Dedifferentiated amniotic fluid mesenchymal stem cell (primary cell): Measurements from ENCODE around the gene GPD2.
"Not testable (repeated sequence)": the region's sequence is repeated elsewhere in the genome, so short reads cannot be mapped to it uniquely, and the experiment has no call there.

Source experiments
- DNase-seq: peaks from one replicate; pipeline ENCODE4 v3.0.0-alpha.2; 2016; ENCODE audit errors: extremely low spot score

The GPD2 gene

GRCh38 chr2:156476021-156476849, 40.1 kb downstream of the GPD2 start:
- no peak for DNase-seq

GRCh38 chr2:156476850-156477206, 40.6 kb downstream of the GPD2 start:
- peak; percentile 43 for DNase-seq

- no peak for DNase-seq
Observed at GRCh38 chr2:156480376-156480775, 44.2 kb downstream of the GPD2 start.

- no peak for DNase-seq
Observed at GRCh38 chr2:156481312-156481711, 45.1 kb downstream of the GPD2 start.

- DNase-seq = peak; percentile 17
Observed at GRCh38 chr2:156483741-156484173, 47.6 kb downstream of the GPD2 start.

- DNase-seq = no peak
Observed at GRCh38 chr2:156486147-156486546, 50.0 kb downstream of the GPD2 start.

- DNase-seq = no peak
Observed at GRCh38 chr2:156486614-156487013, 50.4 kb downstream of the GPD2 start.

GRCh38 chr2:156489195-156489594, 53.0 kb downstream of the GPD2 start:
- DNase-seq = no peak

GRCh38 chr2:156489750-156490465, 53.7 kb downstream of the GPD2 start:
- no peak for DNase-seq

- DNase-seq = no peak
Observed at GRCh38 chr2:156490466-156490840, 54.3 kb downstream of the GPD2 start.

- DNase-seq = no peak
Observed at GRCh38 chr2:156491176-156491575, 55.0 kb downstream of the GPD2 start.

- DNase-seq = no peak
Observed at GRCh38 chr2:156492979-156493378, 56.8 kb downstream of the GPD2 start.

GRCh38 chr2:156495998-156496397, 59.8 kb downstream of the GPD2 start:
- not testable (repeated sequence) for DNase-seq

GRCh38 chr2:156505696-156506095, 69.5 kb downstream of the GPD2 start:
- DNase-seq = no peak

- DNase-seq = no peak
Observed at GRCh38 chr2:156511122-156511521, 74.9 kb downstream of the GPD2 start.

GRCh38 chr2:156511803-156512202, 75.6 kb downstream of the GPD2 start:
- DNase-seq = no peak

- peak; percentile 16 for DNase-seq
Observed at GRCh38 chr2:156512451-156512850, 76.3 kb downstream of the GPD2 start.

- DNase-seq = no peak
Observed at GRCh38 chr2:156513219-156513618, 77.0 kb downstream of the GPD2 start.

GRCh38 chr2:156517419-156517818, 81.2 kb downstream of the GPD2 start:
- no peak for DNase-seq

- no peak for DNase-seq
Observed at GRCh38 chr2:156518138-156518537, 82.0 kb downstream of the GPD2 start.

GRCh38 chr2:156522864-156523440, 86.8 kb downstream of the GPD2 start:
- DNase-seq = no peak

GRCh38 chr2:156526950-156527636, 90.9 kb downstream of the GPD2 start:
- DNase-seq = no peak
